K562 (cell line): Measurements from ENCODE around the gene AP5Z1. TPM values are rescaled to one million over a fixed set of nuclear protein-coding genes. Genes with fewer than 3 reads are reported as not detected.

Experiments
- ATF3 ChIP-seq, 2 experiments: fragments of 450-650 bp in 1 of 2; sonication (generic) in 1 of 2; formaldehyde crosslinking in 1 of 2; IDR thresholded peaks in 1 of 2; conservative IDR thresholded peaks in 1 of 2; 2 replicates each; pipeline versions ENCODE4 v1.6.1 to v1.8.1; 2016 to 2023; ENCODE audit warnings: mild to moderate bottlenecking in 2 of 2, moderate library complexity in 2 of 2, inconsistent platforms in 1 of 2, missing genetic modification reagents in 1 of 2
- ATF7 ChIP-seq: fragments of 450-650 bp; IDR thresholded peaks from 2 replicates; pipeline ENCODE4 v1.7.1; 2014; ENCODE audit warnings: mild to moderate bottlenecking, moderate library complexity
- E2F8 ChIP-seq: fragments of 450-650 bp; IDR thresholded peaks from 2 replicates; pipeline ENCODE4 v1.7.1; 2018; ENCODE audit warnings: mild to moderate bottlenecking, low read depth; ENCODE audit not compliant: partially characterized antibody
- EGR1 ChIP-seq: fragments of 450-650 bp; conservative IDR thresholded peaks from 2 replicates; pipeline ENCODE4 v1.6.1; 2017; ENCODE audit warnings: mild to moderate bottlenecking
- ELF4 ChIP-seq: fragments of 450-650 bp; formaldehyde crosslinking; IDR thresholded peaks from 2 replicates; pipeline ENCODE4 v1.4.0; 2022; ENCODE audit warnings: missing genetic modification characterization
- EP400 ChIP-seq: fragments of 450-650 bp; IDR thresholded peaks from 2 replicates; pipeline ENCODE4 v1.6.1; 2017; ENCODE audit warnings: antibody characterized with exemption, mild to moderate bottlenecking, moderate library complexity
- FOXK2 ChIP-seq, 2 experiments: fragments of 450-650 bp; IDR thresholded peaks in 1 of 2; conservative IDR thresholded peaks in 1 of 2; 2 replicates each; pipeline ENCODE4 v1.6.1; 2016; ENCODE audit warnings: low read depth in 2 of 2, mild to moderate bottlenecking in 1 of 2
- KDM2B ChIP-seq: fragments of 250-450 bp; sonication (Bioruptor Pico); IDR thresholded peaks from 2 replicates; pipeline ENCODE4 v1.8.0; 2021; ENCODE audit warnings: mild to moderate bottlenecking, moderate library complexity
- KDM5B ChIP-seq: fragments of 200-600 bp; sonication (generic); IDR thresholded peaks from 2 replicates; pipeline ENCODE4 v1.6.1; 2012; ENCODE audit warnings: low read depth, mild to moderate bottlenecking, moderate library complexity, low read length, control low read depth, inconsistent platforms; ENCODE audit not compliant: insufficient replicate concordance
- MAFK ChIP-seq: IDR thresholded peaks from 2 replicates; pipeline ENCODE4 v1.6.1; 2011; ENCODE audit warnings: low read length, improper control_type of control experiment
- MAZ ChIP-seq, 2 experiments: fragments of 450-650 bp in 1 of 2; sonication (generic) in 1 of 2; formaldehyde crosslinking; IDR thresholded peaks in 1 of 2; conservative IDR thresholded peaks in 1 of 2; 2 replicates each; pipeline versions ENCODE4 v1.4.0 to v1.5.0; 2020; ENCODE audit warnings: mild to moderate bottlenecking in 1 of 2, missing genetic modification reagents in 1 of 2
- PHF20 ChIP-seq: fragments of 450-650 bp; IDR thresholded peaks from 2 replicates; pipeline ENCODE4 v1.6.1; 2018; ENCODE audit not compliant: partially characterized antibody
- POLR2G ChIP-seq: fragments of 200-400 bp; formaldehyde crosslinking; IDR thresholded peaks from 2 replicates; pipeline ENCODE4 v1.6.1; 2017; ENCODE audit warnings: low read depth, mild to moderate bottlenecking, antibody characterized with exemption, low read length, moderate library complexity
- RUNX1 ChIP-seq: sonication (generic); IDR thresholded peaks from 2 replicates; pipeline ENCODE4 v1.6.1; 2016; ENCODE audit warnings: antibody characterized with exemption, low read depth
- SNAPC5 ChIP-seq: fragments of 250-450 bp; sonication (Bioruptor Pico); IDR thresholded peaks from 2 replicates; pipeline ENCODE4 v1.8.0; 2021; ENCODE audit warnings: moderate library complexity, mild to moderate bottlenecking, inconsistent platforms
- polyA plus RNA-seq, 8 experiments: library from polyadenylated mRNA; depleted of rRNA in 4 of 8; stranded (reverse) in 5 of 8; unstranded in 3 of 8; fragments of >200 nt; fragmentation: Nextera tagmentation in 2 of 8; fragmentation: Illumina TruSeq in 1 of 8; extraction: Ambion mirVana in 2 of 8; extraction: Trizol in 1 of 8; gene quantifications; 2 replicates each; pipeline versions ENCODE4 v1.2.1 to v1.2.3, GENCODE V29; 2011 to 2014; ENCODE audit warnings: inconsistent platforms in 1 of 8, missing spikeins in 1 of 8
- total RNA-seq, 7 experiments: library from RNA; depleted of rRNA in 6 of 7; stranded (reverse); fragments of >200 nt in 6 of 7; fragmentation: Illumina TruSeq in 2 of 7; extraction: Trizol in 2 of 7; gene quantifications; 2 replicates each; pipeline versions ENCODE4 v1.2.1 to v1.2.3, GENCODE V29; 2011 to 2021; ENCODE audit warnings: low replicate concordance in 1 of 7
- TF ChIP-seq, protein P1 (sequence below), 2 experiments: IDR thresholded peaks in 1 of 2; conservative IDR thresholded peaks in 1 of 2; 2 replicates each; pipeline ENCODE4 v1.6.1; 2016; ENCODE audit warnings: low read depth in 2 of 2, mild to moderate bottlenecking in 1 of 2, missing compliant biosample characterization in 1 of 2, missing genetic modification characterization in 1 of 2, moderate library complexity in 1 of 2
- TF ChIP-seq, protein P2 (sequence below), 2 experiments: fragments of 250-450 bp in 1 of 2; fragments of 450-650 bp in 1 of 2; sonication (Bioruptor Pico) in 1 of 2; IDR thresholded peaks; 2 replicates each; pipeline versions ENCODE4 v1.6.1 to v1.8.0; 2016 to 2021; ENCODE audit warnings: mild to moderate bottlenecking in 2 of 2, moderate library complexity in 2 of 2, missing compliant biosample characterization in 1 of 2, missing genetic modification characterization in 1 of 2

AP5Z1 gene
- total and polyA plus RNA-seq, 9 of the 15 experiments (the other 6 are each of a cell fraction or from before 2014, with no cell fraction given), result 0.06 to 31.1 (median 6.4) TPM

DNA sequence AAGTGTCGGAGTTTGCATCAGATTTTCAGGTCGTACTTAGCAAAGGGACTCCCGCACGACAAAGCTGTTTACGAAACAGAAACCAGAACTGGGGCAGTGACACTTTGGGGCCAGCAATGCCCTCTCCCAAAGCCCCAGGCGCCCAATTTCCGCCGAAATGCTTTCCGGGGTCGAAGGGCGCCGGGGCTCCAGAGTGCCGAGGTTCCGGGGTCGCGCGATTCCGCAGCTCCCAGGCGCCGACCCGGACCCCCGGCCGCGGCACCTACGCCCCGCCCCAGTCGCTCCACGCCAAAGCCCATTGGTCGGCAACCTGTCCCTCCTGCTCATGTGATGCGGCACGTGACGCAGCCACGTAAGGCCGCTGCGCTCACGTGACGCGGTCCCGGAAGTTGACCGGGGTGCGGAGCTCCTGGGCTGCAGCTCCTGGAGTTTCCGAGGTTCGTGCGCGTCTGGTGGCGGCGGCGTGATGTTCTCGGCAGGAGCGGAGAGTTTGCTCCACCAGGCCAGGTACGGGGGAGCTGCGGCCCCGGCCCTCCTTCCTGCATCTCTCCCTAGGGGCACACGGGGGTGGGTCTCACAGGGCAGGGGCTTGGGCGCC is at the start of gene AP5Z1 (continued):
- TF ChIP-seq RUNX1 (0 out of 2 replicates have a peak, but pooled peaks have one; percentile 25), EP400 (peak; percentile 91), E2F8 (peak; percentile 73), SNAPC5 (CRISPR knock-in tag) (no peak), MAFK (peak; percentile 35), PHF20 (peak; percentile 99), FOXK2 (conservative IDR thresholded peaks at IDR 0.05 in 1 of 2, IDR thresholded peaks at IDR 0.05 in 1 of 2; ENCODE audit: low read depth in 2 of 2) (peak; percentile 73 to 94), KDM5B (peak; percentile 79), KDM2B (CRISPR knock-in tag) (peak; percentile 44; the same call in 1 of the 2 replicates), POLR2G (peak; percentile 92), EGR1 (peak; percentile 30; the same call in 1 of the 2 replicates), MAZ (CRISPR knock-in tag; conservative IDR thresholded peaks at IDR 0.05 in 1 of 2, IDR thresholded peaks at IDR 0.05 in 1 of 2) (peak; percentile 78 to 82), ELF4 (CRISPR knock-in tag) (peak; percentile 90), ATF7 (peak; percentile 87), ATF3 (IDR thresholded peaks at IDR 0.05) (peak; percentile 70), ATF3 (CRISPR knock-in tag; conservative IDR thresholded peaks at IDR 0.05) (0 out of 2 replicates have a peak, but pooled peaks have one; percentile 43)
- TF ChIP-seq, protein P1, sequence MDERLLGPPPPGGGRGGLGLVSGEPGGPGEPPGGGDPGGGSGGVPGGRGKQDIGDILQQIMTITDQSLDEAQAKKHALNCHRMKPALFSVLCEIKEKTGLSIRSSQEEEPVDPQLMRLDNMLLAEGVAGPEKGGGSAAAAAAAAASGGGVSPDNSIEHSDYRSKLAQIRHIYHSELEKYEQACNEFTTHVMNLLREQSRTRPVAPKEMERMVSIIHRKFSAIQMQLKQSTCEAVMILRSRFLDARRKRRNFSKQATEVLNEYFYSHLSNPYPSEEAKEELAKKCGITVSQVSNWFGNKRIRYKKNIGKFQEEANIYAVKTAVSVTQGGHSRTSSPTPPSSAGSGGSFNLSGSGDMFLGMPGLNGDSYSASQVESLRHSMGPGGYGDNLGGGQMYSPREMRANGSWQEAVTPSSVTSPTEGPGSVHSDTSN (CRISPR knock-in tag; IDR thresholded peaks at IDR 0.05; ENCODE audit: low read depth), result peak; percentile 61
- TF ChIP-seq, protein P1 (tag; conservative IDR thresholded peaks at IDR 0.05; ENCODE audit: low read depth), result peak; percentile 90
- TF ChIP-seq, protein P2, sequence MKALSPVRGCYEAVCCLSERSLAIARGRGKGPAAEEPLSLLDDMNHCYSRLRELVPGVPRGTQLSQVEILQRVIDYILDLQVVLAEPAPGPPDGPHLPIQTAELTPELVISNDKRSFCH (CRISPR knock-in tag; IDR thresholded peaks at IDR 0.05), result no peak
- TF ChIP-seq, protein P2 (tag; IDR thresholded peaks at IDR 0.05), result 0 out of 2 replicates have a peak, but pooled peaks have one; percentile 17
